Activated T-helper 2 cell treated with anti-CD3 and anti-CD28 coated beads, Interferon-gamma antibody, Interleukin-2, Interleukin-4, amounts not matched to agents 10 μg/mL and 5 μg/mL and 100 μg/mL, durations not matched to agents 14 hours and 24 hours and 36 hours (primary cell): Measurements from ENCODE around the gene RHBDL1. TPM values are rescaled to one million over a fixed set of nuclear protein-coding genes. Genes with fewer than 3 reads are reported as not detected.
"Not testable (repeated sequence)": the region's sequence is repeated elsewhere in the genome, so short reads cannot be mapped to it uniquely, and the experiment has no call there.

ENCODE experiments used
- DNase-seq: peaks from one replicate; pipeline ENCODE4 v3.0.0; 2021; ENCODE audit warnings: low spot score
- H3K27ac Mint-ChIP-seq: one replicate; pipeline ENCODE4 v1.8.0; 2021; ENCODE audit warnings: mixed read lengths
- H3K27me3 Mint-ChIP-seq: one replicate; pipeline ENCODE4 v1.8.0; 2021; ENCODE audit warnings: low read depth, mixed read lengths
- H3K36me3 Mint-ChIP-seq: one replicate; pipeline ENCODE4 v1.8.0; 2021; ENCODE audit warnings: low read depth, mixed read lengths
- H3K4me1 Mint-ChIP-seq: one replicate; pipeline ENCODE4 v1.8.0; 2021; ENCODE audit warnings: low read depth, mixed read lengths
- H3K4me3 Mint-ChIP-seq: one replicate; pipeline ENCODE4 v1.8.0; 2021; ENCODE audit warnings: low read depth, mild to moderate bottlenecking, moderate library complexity, mixed read lengths
- H3K9me3 Mint-ChIP-seq: one replicate; pipeline ENCODE4 v1.8.0; 2021; ENCODE audit warnings: mixed read lengths
- intact Hi-C: fragments of 100-400 bp; cut with micrococcal nuclease; formaldehyde crosslinking; loops from one replicate; pipeline ENCODE4 v1.15.1; 2023
- total RNA-seq: library from RNA; stranded (reverse); gene quantifications from 2 replicates; pipeline ENCODE4 v1.2.3, GENCODE V29; 2022

RHBDL1 gene
- total RNA-seq, 1 donor from 2014 or later, result 1.4 TPM

- Mint-ChIP-seq H3K36me3 (no peaks in the 10 kb centered on the region), H3K9me3 (no peaks in the 10 kb centered on the region), H3K4me3 (no peak overlapping the region), H3K4me1 (no peaks in the 10 kb centered on the region), H3K27ac (no peak overlapping the region), H3K27me3 (peaks cover 33% of the 10 kb centered on the region)
- DNase-seq, result no peak
- intact Hi-C loops, result no loop called here
Observed at GRCh38 chr16:706189-707061, 31.0 kb downstream of the RHBDL1 start.

- Mint-ChIP-seq H3K4me1 (no peaks in the 10 kb centered on the region), H3K4me3 (no peak overlapping the region), H3K27ac (no peak overlapping the region), H3K36me3 (no peaks in the 10 kb centered on the region), H3K27me3 (peaks cover 28% of the 10 kb centered on the region), H3K9me3 (no peaks in the 10 kb centered on the region)
- intact Hi-C loops, result no loop called here
- no peak for DNase-seq
Observed at GRCh38 chr16:707062-707538, 31.6 kb downstream of the RHBDL1 start.

- Mint-ChIP-seq H3K36me3 (no peaks in the 10 kb centered on the region), H3K9me3 (no peaks in the 10 kb centered on the region), H3K27ac (no peak overlapping the region), H3K4me1 (peaks cover 2% of the 10 kb centered on the region), H3K4me3 (no peak overlapping the region), H3K27me3 (peaks cover 26% of the 10 kb centered on the region)
- intact Hi-C loops, result no loop called here
- DNase-seq, result no peak
Observed at GRCh38 chr16:708019-708418, 32.5 kb downstream of the RHBDL1 start.

GRCh38 chr16:708959-709358 lies 33.5 kb downstream of the RHBDL1 start:
- intact Hi-C loops, result no loop called here
- peaks cover 2% of the 10 kb centered on the region for H3K4me1 Mint-ChIP-seq
- peaks cover 26% of the 10 kb centered on the region for H3K27me3 Mint-ChIP-seq
- no peak for DNase-seq
- H3K27ac Mint-ChIP-seq, result no peak overlapping the region
- H3K36me3 Mint-ChIP-seq, result no peaks in the 10 kb centered on the region
- H3K9me3 Mint-ChIP-seq, result no peaks in the 10 kb centered on the region
- no peak overlapping the region for H3K4me3 Mint-ChIP-seq

- intact Hi-C loops, result no loop called here
- peaks cover 2% of the 10 kb centered on the region for H3K4me1 Mint-ChIP-seq
Observed at GRCh38 chr16:709566-710499, 34.4 kb downstream of the RHBDL1 start.

GRCh38 chr16:710500-711075 lies 35.1 kb downstream of the RHBDL1 start:
- Mint-ChIP-seq H3K9me3 (no peaks in the 10 kb centered on the region), H3K4me1 (peaks cover 2% of the 10 kb centered on the region), H3K36me3 (no peaks in the 10 kb centered on the region), H3K4me3 (no peak overlapping the region), H3K27me3 (peaks cover 26% of the 10 kb centered on the region), H3K27ac (no peak overlapping the region)
- intact Hi-C loops, result loop anchor here (1.0 kb wide), 1 partner anchor 75 kb away; no protein-coding TSS in a partner anchor
- DNase-seq, result no peak

More at GRCh38 chr16:709566-710499, 34.4 kb downstream of the RHBDL1 start:
- no peak overlapping the region for H3K4me3 Mint-ChIP-seq
- no peaks in the 10 kb centered on the region for H3K36me3 Mint-ChIP-seq
- no peaks in the 10 kb centered on the region for H3K9me3 Mint-ChIP-seq
- DNase-seq, result no peak
- H3K27me3 Mint-ChIP-seq, result peaks cover 26% of the 10 kb centered on the region
- H3K27ac Mint-ChIP-seq, result no peak overlapping the region

GRCh38 chr16:711084-711483 lies 35.6 kb downstream of the RHBDL1 start:
- Mint-ChIP-seq H3K4me3 (no peak overlapping the region), H3K36me3 (no peaks in the 10 kb centered on the region), H3K27ac (no peak overlapping the region), H3K27me3 (peaks cover 26% of the 10 kb centered on the region), H3K9me3 (no peaks in the 10 kb centered on the region), H3K4me1 (peaks cover 2% of the 10 kb centered on the region)
- intact Hi-C loops, result loop anchor here (1.0 kb wide), 1 partner anchor 74 kb away; no protein-coding TSS in a partner anchor
- no peak for DNase-seq

GRCh38 chr16:711548-712320 lies 36.3 kb downstream of the RHBDL1 start:
- H3K27me3 Mint-ChIP-seq, result peaks cover 25% of the 10 kb centered on the region
- peaks cover 4% of the 10 kb centered on the region for H3K4me1 Mint-ChIP-seq
- no peaks in the 10 kb centered on the region for H3K36me3 Mint-ChIP-seq
- no peak overlapping the region for H3K27ac Mint-ChIP-seq
- DNase-seq, result peak; percentile 65
- intact Hi-C loops, result loop anchor here (1.0 kb wide), 1 partner anchor 74 kb away; no protein-coding TSS in a partner anchor
- H3K9me3 Mint-ChIP-seq, result no peaks in the 10 kb centered on the region
- H3K4me3 Mint-ChIP-seq, result no peak overlapping the region

GRCh38 chr16:712740-713250 lies 37.3 kb downstream of the RHBDL1 start:
- intact Hi-C loops, H3K4me3 Mint-ChIP-seq, H3K36me3 Mint-ChIP-seq, H3K27ac Mint-ChIP-seq, H3K4me1 Mint-ChIP-seq, H3K9me3 Mint-ChIP-seq: not testable (repeated sequence)
- peaks cover 19% of the 10 kb centered on the region for H3K27me3 Mint-ChIP-seq
- DNase-seq, result peak; percentile 49

- Mint-ChIP-seq H3K4me1 (peaks cover 5% of the 10 kb centered on the region), H3K4me3 (no peak overlapping the region), H3K36me3 (no peaks in the 10 kb centered on the region), H3K9me3 (no peaks in the 10 kb centered on the region), H3K27ac (no peak overlapping the region), H3K27me3 (peaks cover 8% of the 10 kb centered on the region)
- no peak for DNase-seq
- intact Hi-C loops, result no loop called here
Observed at GRCh38 chr16:714079-714478, 38.6 kb downstream of the RHBDL1 start.

- peaks cover 7% of the 10 kb centered on the region for H3K4me1 Mint-ChIP-seq
- peak within 1 kb of the TSS; percentile 65 for H3K4me3 Mint-ChIP-seq
- peaks cover 8% of the 10 kb centered on the region for H3K27me3 Mint-ChIP-seq
- H3K36me3 Mint-ChIP-seq, result no peaks in the 10 kb centered on the region
- H3K9me3 Mint-ChIP-seq, result no peaks in the 10 kb centered on the region
- peak; percentile 86 for DNase-seq
- no peak within 1 kb of the TSS for H3K27ac Mint-ChIP-seq
- intact Hi-C loops, result no loop called here
Observed at GRCh38 chr16:714558-715476, 39.3 kb downstream of the RHBDL1 start, which contains the start of gene METRN. TSS of gene METRN (plus strand) at chr16:715118. CDS start at chr16:715290, 172 bp downstream.
